CD14-positive monocyte (primary cell): ENCODE data around the gene HNMT. TPM values are rescaled to one million over a fixed set of nuclear protein-coding genes. Genes with fewer than 3 reads are reported as not detected.
A peak's percentile ranks its signal among the peaks of the same experiment; 100 is the strongest.

Source experiments
- DNase-seq, 3 donors: peaks; one replicate each; pipeline ENCODE4 v3.0.0-alpha.2; 2011 to 2022
- H2AFZ ChIP-seq: 2 replicates; pipeline ENCODE4 v1.6.0; 2012; ENCODE audit warnings: mild to moderate bottlenecking, low read depth, low read length, inconsistent platforms; ENCODE audit not compliant: insufficient read depth, poor library complexity, severe bottlenecking
- H3K27ac ChIP-seq, 2 donors: 1 replicate in 1 of 2; 2 replicates in 1 of 2; pipeline ENCODE4 v1.5.1; 2012 to 2013; ENCODE audit warnings: low read length in 2 of 2, control low read depth in 1 of 2, inconsistent platforms in 1 of 2, low read depth in 1 of 2, mild to moderate bottlenecking in 1 of 2
- H3K27me3 ChIP-seq, 2 donors: one replicate each; pipeline versions ENCODE4 v1.6.0 to v1.6.1; 2011 to 2013; ENCODE audit warnings: low read length in 2 of 2; ENCODE audit not compliant: control insufficient read depth in 2 of 2, insufficient read depth in 2 of 2
- H3K36me3 ChIP-seq, 2 donors: replicated peaks in 1 of 2; 1 replicate in 1 of 2; 2 replicates in 1 of 2; pipeline versions ENCODE4 v1.5.1 to v1.6.1; 2012 to 2013; ENCODE audit warnings: low read length in 2 of 2, control low read depth in 1 of 2, inconsistent platforms in 1 of 2, mild to moderate bottlenecking in 1 of 2; ENCODE audit not compliant: insufficient read depth in 2 of 2, control insufficient read depth in 1 of 2
- H3K4me1 ChIP-seq, 2 donors: 1 replicate in 1 of 2; 2 replicates in 1 of 2; pipeline versions ENCODE4 v1.5.1 to v1.6.1; 2012 to 2013; ENCODE audit warnings: low read length in 2 of 2, control low read depth in 1 of 2, inconsistent platforms in 1 of 2, mild to moderate bottlenecking in 1 of 2, moderate library complexity in 1 of 2; ENCODE audit not compliant: insufficient read depth in 2 of 2, control insufficient read depth in 1 of 2
- H3K4me2 ChIP-seq: replicated peaks from 2 replicates; pipeline ENCODE3; 2012; ENCODE audit warnings: low read length, moderate library complexity, mild to moderate bottlenecking; ENCODE audit not compliant: poor library complexity, severe bottlenecking; ENCODE audit errors: extremely low read depth
- H3K4me3 ChIP-seq, 3 experiments: fragments of 200-600 bp in 1 of 3; sonication (generic) in 1 of 3; replicated peaks in 1 of 3; 1 replicate in 2 of 3; 2 replicates in 1 of 3; pipeline ENCODE4 v1.5.1; 2011 to 2013; ENCODE audit warnings: low read length in 3 of 3, mild to moderate bottlenecking in 3 of 3, control low read depth in 2 of 3, low read depth in 2 of 3, inconsistent platforms in 1 of 3, moderate library complexity in 1 of 3
- H3K79me2 ChIP-seq: 2 replicates; pipeline ENCODE4 v1.6.0; 2012; ENCODE audit warnings: mild to moderate bottlenecking, control low read depth, inconsistent platforms, low read length, moderate library complexity; ENCODE audit not compliant: insufficient read depth
- H3K9ac ChIP-seq: 2 replicates; pipeline ENCODE4 v1.6.0; 2017; ENCODE audit warnings: low read length, mild to moderate bottlenecking; ENCODE audit not compliant: insufficient read depth, poor library complexity, severe bottlenecking
- H3K9me3 ChIP-seq, 2 donors: replicated peaks in 1 of 2; 1 replicate in 1 of 2; 2 replicates in 1 of 2; pipeline versions ENCODE4 v1.5.1 to v1.6.1; 2012 to 2013; ENCODE audit warnings: low read length in 2 of 2, control low read depth in 1 of 2; ENCODE audit not compliant: control insufficient read depth in 1 of 2, insufficient read depth in 1 of 2
- H4K20me1 ChIP-seq: 2 replicates; pipeline ENCODE4 v1.6.0; 2012; ENCODE audit warnings: mild to moderate bottlenecking, low read length, control low read depth, moderate library complexity; ENCODE audit not compliant: insufficient read depth
- H3K27ac Mint-ChIP-seq, 7 donors: one replicate each; pipeline ENCODE4 v1.8.0; 2020; ENCODE audit warnings: mild to moderate bottlenecking in 7 of 7, mixed read lengths in 7 of 7, moderate library complexity in 6 of 7, inconsistent platforms in 2 of 7
- H3K27me3 Mint-ChIP-seq, 3 donors: one replicate each; pipeline ENCODE4 v1.8.0; 2021 to 2022; ENCODE audit warnings: low read depth in 3 of 3, mild to moderate bottlenecking in 3 of 3, mixed read lengths in 3 of 3, moderate library complexity in 3 of 3, inconsistent platforms in 1 of 3
- H3K36me3 Mint-ChIP-seq, 2 donors: one replicate each; pipeline ENCODE4 v1.8.0; 2020; ENCODE audit warnings: mixed read lengths in 2 of 2, inconsistent platforms in 1 of 2, mild to moderate bottlenecking in 1 of 2
- H3K4me1 Mint-ChIP-seq: one replicate; pipeline ENCODE4 v1.8.0; 2020; ENCODE audit warnings: mild to moderate bottlenecking, mixed read lengths
- H3K4me3 Mint-ChIP-seq, 2 donors: one replicate each; pipeline ENCODE4 v1.8.0; 2020; ENCODE audit warnings: mild to moderate bottlenecking in 2 of 2, mixed read lengths in 2 of 2, moderate library complexity in 1 of 2
- H3K9me3 Mint-ChIP-seq, 7 donors: one replicate each; pipeline ENCODE4 v1.8.0; 2020 to 2022; ENCODE audit warnings: mixed read lengths in 7 of 7, mild to moderate bottlenecking in 6 of 7, moderate library complexity in 6 of 7, inconsistent platforms in 2 of 7
- CTCF ChIP-seq: fragments of 200-600 bp; IDR thresholded peaks from one replicate; pipeline ENCODE4 v1.8.0; 2022; ENCODE audit warnings: antibody characterized with exemption, mild to moderate bottlenecking
- whole genome bisulfite sequencing: methylation state at CpG from one replicate; pipeline ENCODE4 v1.1.5; 2013; ENCODE audit warnings: missing lambda C conversion rate; ENCODE audit not compliant: insufficient coverage; 5-methylcytosine and 5-hydroxymethylcytosine counted together
- intact Hi-C, 2 donors: fragments of 100-400 bp; cut with micrococcal nuclease; formaldehyde crosslinking; loops; one replicate each; pipeline versions ENCODE4 v1.15.0 to v1.15.1; 2023
- polyA plus RNA-seq, 3 donors: library from polyadenylated mRNA; depleted of rRNA in 1 of 3; unstranded in 2 of 3; stranded (reverse) in 1 of 3; fragments of 300-500 nt in 2 of 3; fragments of >200 nt in 1 of 3; fragmentation: Illumina TruSeq in 2 of 3; gene quantifications; 1 replicate in 2 of 3; 2 replicates in 1 of 3; pipeline ENCODE4 v1.2.3, GENCODE V29; 2012 to 2021

HNMT gene
- polyA plus RNA-seq, 3 donors = 83.0 to 118 (median 109) TPM

- Histone ChIP-seq H3K27me3 (no peaks in the 10 kb centered on the region), H2AFZ (no peak overlapping the region), H3K27ac (peak overlapping the region; percentile 69 to 75), H3K79me2 (no peaks in the 10 kb centered on the region), H4K20me1 (no peaks in the 10 kb centered on the region), H3K4me1 (peaks cover 22 to 29% of the 10 kb centered on the region in 2 donors), H3K4me2 (peak overlapping the region; percentile 59), H3K9me3 (peaks cover 0 to 2% of the 10 kb centered on the region in 2 donors), H3K36me3 (no peaks in the 10 kb centered on the region), H3K4me3 (peak overlapping the region in 2 of 3 experiments; percentile 10 to 54), H3K9ac (no peak overlapping the region)
- H3K27me3 Mint-ChIP-seq = no peaks in the 10 kb centered on the region
- no peak overlapping the region for H3K4me3 Mint-ChIP-seq
- no peak for TF ChIP-seq CTCF
- H3K4me1 Mint-ChIP-seq = no peaks in the 10 kb centered on the region
- no peaks in the 10 kb centered on the region for H3K36me3 Mint-ChIP-seq
- intact Hi-C loops = loop anchor here in 1 of 2 donors (5.0 kb wide), 1 partner anchor 61 kb away; no protein-coding TSS in a partner anchor
- WGBS = 0% methylated on average over 1 of the region's 2 CpGs
- H3K9me3 Mint-ChIP-seq = no peaks in the 10 kb centered on the region
- DNase-seq = peak; percentile 79 to 91 (median 80)
- no peak overlapping the region for H3K27ac Mint-ChIP-seq
These were observed 64.3 kb downstream of the HNMT start for GRCh38 chr2:138028538-138028937.

- no peaks in the 10 kb centered on the region for H4K20me1 ChIP-seq
- Mint-ChIP-seq H3K9me3 (no peaks in the 10 kb centered on the region), H3K4me3 (no peak overlapping the region), H3K36me3 (no peaks in the 10 kb centered on the region), H3K27ac (no peak overlapping the region), H3K4me1 (no peaks in the 10 kb centered on the region), H3K27me3 (no peaks in the 10 kb centered on the region)
- no peak overlapping the region for H3K27ac ChIP-seq
- H3K4me1 ChIP-seq = peaks cover 29 to 34% of the 10 kb centered on the region in 2 donors
- H3K9me3 ChIP-seq = peaks cover 0 to 2% of the 10 kb centered on the region in 2 donors
- intact Hi-C loops = loop anchor here in 1 of 2 donors (5.0 kb wide), 1 partner anchor 62 kb away; no protein-coding TSS in a partner anchor
- no peak overlapping the region for H2AFZ ChIP-seq
- H3K4me2 ChIP-seq = no peak overlapping the region
- no peaks in the 10 kb centered on the region for H3K36me3 ChIP-seq
- no peaks in the 10 kb centered on the region for H3K27me3 ChIP-seq
- TF ChIP-seq CTCF = no peak
- no peak for DNase-seq
- H3K79me2 ChIP-seq = no peaks in the 10 kb centered on the region
- H3K4me3 ChIP-seq = no peak overlapping the region
- no peak overlapping the region for H3K9ac ChIP-seq
These were observed 65.0 kb downstream of the HNMT start for GRCh38 chr2:138029276-138029675.
